ENCODE measurements around the gene PLEKHG2.

PLEKHG2 gene

GRCh38 chr19:39380521-39381502 is 31.7 kb upstream of the PLEKHG2 start:
- Mint-ChIP-seq H3K36me3 (ENCODE audit: low read depth) (peaks cover 66% of the 10 kb centered on the region), H3K4me3 (no peak overlapping the region), H3K27me3 (no peaks in the 10 kb centered on the region), H3K4me1 (ENCODE audit: low read depth) (no peaks in the 10 kb centered on the region), H3K27ac (no peak overlapping the region), H3K9me3 (no peaks in the 10 kb centered on the region)

GRCh38 chr19:39381910-39382611 is 30.4 kb upstream of the PLEKHG2 start:
- H3K4me3 Mint-ChIP-seq, result no peak overlapping the region
- H3K9me3 Mint-ChIP-seq, result no peaks in the 10 kb centered on the region
- no peaks in the 10 kb centered on the region for H3K4me1 Mint-ChIP-seq (ENCODE audit: low read depth)
- peak overlapping the region; percentile 4 for H3K27ac Mint-ChIP-seq
- peaks cover 71% of the 10 kb centered on the region for H3K36me3 Mint-ChIP-seq (ENCODE audit: low read depth)
- H3K27me3 Mint-ChIP-seq, result no peaks in the 10 kb centered on the region

- no peaks in the 10 kb centered on the region for H3K4me1 Mint-ChIP-seq (ENCODE audit: low read depth)
- no peak overlapping the region for H3K4me3 Mint-ChIP-seq
- no peak overlapping the region for H3K27ac Mint-ChIP-seq
- no peaks in the 10 kb centered on the region for H3K9me3 Mint-ChIP-seq
- H3K27me3 Mint-ChIP-seq, result no peaks in the 10 kb centered on the region
- H3K36me3 Mint-ChIP-seq (ENCODE audit: low read depth), result peaks cover 70% of the 10 kb centered on the region
Observed at GRCh38 chr19:39382991-39383828, 29.3 kb upstream of the PLEKHG2 start.

- no peaks in the 10 kb centered on the region for H3K27me3 Mint-ChIP-seq
- H3K4me1 Mint-ChIP-seq (ENCODE audit: low read depth), result peaks cover 15% of the 10 kb centered on the region
- H3K9me3 Mint-ChIP-seq, result no peaks in the 10 kb centered on the region
- peaks cover 66% of the 10 kb centered on the region for H3K36me3 Mint-ChIP-seq (ENCODE audit: low read depth)
- no peak overlapping the region for H3K27ac Mint-ChIP-seq
- no peak overlapping the region for H3K4me3 Mint-ChIP-seq
Observed at GRCh38 chr19:39384839-39385568, 27.5 kb upstream of the PLEKHG2 start.

- Mint-ChIP-seq H3K4me3 (no peak overlapping the region), H3K36me3 (ENCODE audit: low read depth) (peaks cover 60% of the 10 kb centered on the region), H3K27ac (peak overlapping the region; percentile 18), H3K27me3 (no peaks in the 10 kb centered on the region), H3K4me1 (ENCODE audit: low read depth) (peaks cover 20% of the 10 kb centered on the region), H3K9me3 (no peaks in the 10 kb centered on the region)
Observed at GRCh38 chr19:39385629-39386411, 26.6 kb upstream of the PLEKHG2 start.

- Mint-ChIP-seq H3K4me3 (no peak overlapping the region), H3K4me1 (ENCODE audit: low read depth) (peaks cover 27% of the 10 kb centered on the region), H3K9me3 (no peaks in the 10 kb centered on the region), H3K36me3 (ENCODE audit: low read depth) (peaks cover 53% of the 10 kb centered on the region), H3K27me3 (no peaks in the 10 kb centered on the region), H3K27ac (peak overlapping the region; percentile 18)
Observed at GRCh38 chr19:39386557-39386956, 25.9 kb upstream of the PLEKHG2 start.

- Mint-ChIP-seq H3K27me3 (no peaks in the 10 kb centered on the region), H3K4me3 (peak overlapping the region; percentile 41), H3K4me1 (ENCODE audit: low read depth) (peaks cover 43% of the 10 kb centered on the region), H3K36me3 (ENCODE audit: low read depth) (peaks cover 51% of the 10 kb centered on the region), H3K9me3 (no peaks in the 10 kb centered on the region), H3K27ac (peak overlapping the region; percentile 72)
Observed at GRCh38 chr19:39388657-39389056, 23.8 kb upstream of the PLEKHG2 start.

GRCh38 chr19:39389631-39390414 is 22.6 kb upstream of the PLEKHG2 start:
- peaks cover 48% of the 10 kb centered on the region for H3K36me3 Mint-ChIP-seq (ENCODE audit: low read depth)
- H3K4me3 Mint-ChIP-seq, result peak overlapping the region; percentile 95
- no peaks in the 10 kb centered on the region for H3K27me3 Mint-ChIP-seq

GRCh38 chr19:39390451-39390750 is 22.1 kb upstream of the PLEKHG2 start:
- no peaks in the 10 kb centered on the region for H3K9me3 Mint-ChIP-seq
- H3K27me3 Mint-ChIP-seq, result no peaks in the 10 kb centered on the region
- H3K27ac Mint-ChIP-seq, result peak overlapping the region; percentile 97
- H3K4me1 Mint-ChIP-seq (ENCODE audit: low read depth), result peaks cover 50% of the 10 kb centered on the region
- peaks cover 53% of the 10 kb centered on the region for H3K36me3 Mint-ChIP-seq (ENCODE audit: low read depth)
- peak overlapping the region; percentile 95 for H3K4me3 Mint-ChIP-seq

More at GRCh38 chr19:39389631-39390414, 22.6 kb upstream of the PLEKHG2 start:
- no peaks in the 10 kb centered on the region for H3K9me3 Mint-ChIP-seq
- peaks cover 47% of the 10 kb centered on the region for H3K4me1 Mint-ChIP-seq (ENCODE audit: low read depth)
- H3K27ac Mint-ChIP-seq, result peak overlapping the region; percentile 97

GRCh38 chr19:39390751-39391437 is 21.6 kb upstream of the PLEKHG2 start, which contains the start of the genes MED29 and PAF1:
TSS of gene MED29 (plus strand) at chr19:39391378. CDS start at chr19:39391423, 45 bp downstream.
TSS of gene PAF1 (minus strand) at chr19:39391106. CDS start at chr19:39390864, 242 bp downstream.
- H3K27ac Mint-ChIP-seq, result peak within 1 kb of the TSS; percentile 97
- peak within 1 kb of the TSS; percentile 95 for H3K4me3 Mint-ChIP-seq
- H3K36me3 Mint-ChIP-seq (ENCODE audit: low read depth), result peaks cover 50% of the 10 kb centered on the region
- H3K9me3 Mint-ChIP-seq, result no peaks in the 10 kb centered on the region
- peaks cover 50% of the 10 kb centered on the region for H3K4me1 Mint-ChIP-seq (ENCODE audit: low read depth)
- H3K27me3 Mint-ChIP-seq, result no peaks in the 10 kb centered on the region

- H3K27ac Mint-ChIP-seq, result peak overlapping the region; percentile 94
- peak overlapping the region; percentile 70 for H3K4me3 Mint-ChIP-seq
- H3K27me3 Mint-ChIP-seq, result no peaks in the 10 kb centered on the region
- no peaks in the 10 kb centered on the region for H3K9me3 Mint-ChIP-seq
- H3K36me3 Mint-ChIP-seq (ENCODE audit: low read depth), result peaks cover 30% of the 10 kb centered on the region
- H3K4me1 Mint-ChIP-seq (ENCODE audit: low read depth), result peaks cover 74% of the 10 kb centered on the region
Observed at GRCh38 chr19:39397360-39398296, 14.8 kb upstream of the PLEKHG2 start.

Measured in stimulated activated naive CD8-positive, alpha-beta T cell treated with anti-CD3 and anti-CD28 coated beads, Interleukin-15, Interleukin-2, amounts not matched to agents 100 ng/mL and 50 ng/mL, for 24 hours (primary cell).